Thyroid gland (tissue), 4 donors: ENCODE results near the gene FHIT. TPM values are rescaled to one million over a fixed set of nuclear protein-coding genes. Genes with fewer than 3 reads are reported as not detected.

Source experiments
- DNase-seq, 2 donors: peaks; one replicate each; pipeline ENCODE4 v3.0.0-alpha.2; 2019
- H3K27ac ChIP-seq, 3 donors: fragments of 200-600 bp; sonication (generic); 1 replicate in 2 of 3; 2 replicates in 1 of 3; pipeline ENCODE4 v1.5.1; 2016 to 2019; ENCODE audit warnings: mild to moderate bottlenecking in 1 of 3, moderate library complexity in 1 of 3
- H3K27me3 ChIP-seq: fragments of 200-600 bp; sonication (generic); one replicate; pipeline ENCODE4 v1.5.1; 2019
- H3K36me3 ChIP-seq, 2 donors: fragments of 200-600 bp; sonication (generic); one replicate each; pipeline ENCODE4 v1.5.1; 2016 to 2019
- H3K4me1 ChIP-seq, 2 donors: fragments of 200-600 bp; sonication (generic); one replicate each; pipeline ENCODE4 v1.5.1; 2017 to 2019
- H3K4me3 ChIP-seq, 3 donors: fragments of 200-600 bp; sonication (generic); replicated peaks in 1 of 3; 1 replicate in 2 of 3; 2 replicates in 1 of 3; pipeline ENCODE4 v1.5.1; 2016; ENCODE audit warnings: mild to moderate bottlenecking in 1 of 3
- H3K9me3 ChIP-seq: fragments of 200-600 bp; sonication (generic); one replicate; pipeline ENCODE4 v1.5.1; 2017
- POLR2A ChIP-seq, 2 donors: fragments of 450-650 bp; IDR thresholded peaks; one replicate each; pipeline ENCODE4 v1.6.1; 2017; ENCODE audit warnings: antibody characterized with exemption in 2 of 2, mild to moderate bottlenecking in 2 of 2, moderate library complexity in 1 of 2
- WGBS, 2 donors: methylation state at CpG; one replicate each; pipeline ENCODE4 v1.1.5; 2017; 5-methylcytosine and 5-hydroxymethylcytosine counted together
- intact Hi-C: fragments of 100-400 bp; cut with DNase I; formaldehyde crosslinking; loops from one replicate; pipeline ENCODE4 v1.15.1; 2023
- total RNA-seq, 4 donors: library from RNA; depleted of rRNA; stranded (reverse); fragments of >200 nt; gene quantifications; one replicate each; pipeline ENCODE4 v1.2.3, GENCODE V29; 2016
- TF ChIP-seq, protein P1 (sequence below), 6 experiments: fragments of 200-600 bp in 3 of 6; fragments of 450-650 bp in 3 of 6; sonication (generic) in 3 of 6; IDR thresholded peaks; one replicate each; pipeline ENCODE4 v1.5.1; 2016 to 2019; ENCODE audit warnings: antibody characterized with exemption in 6 of 6, mild to moderate bottlenecking in 2 of 6, inconsistent platforms in 1 of 6, moderate library complexity in 1 of 6

The FHIT gene
- total RNA-seq, 4 donors from 2014 or later, result 12.2 to 18.9 (median 16.2) TPM

DNA sequence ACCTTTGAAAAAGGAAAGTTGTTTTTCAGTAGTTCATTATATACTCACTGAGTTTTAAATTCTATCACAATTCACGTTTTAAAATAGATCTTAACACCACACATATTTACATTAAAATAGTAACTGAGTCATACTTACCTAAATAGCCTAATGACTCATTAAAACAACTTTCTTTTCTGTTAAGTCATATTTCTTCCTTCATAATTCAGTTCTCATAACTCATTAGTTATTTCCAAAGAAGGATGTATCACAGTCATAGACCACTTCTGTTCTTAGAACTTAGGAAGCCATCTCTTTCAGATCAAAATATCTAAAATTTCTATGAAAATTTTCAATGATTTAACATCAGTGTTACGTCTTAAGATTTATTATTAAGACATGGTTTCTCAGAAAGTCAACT is 885.9 kb downstream of the FHIT start:
- H3K4me3 ChIP-seq, result no peak overlapping the region
- no peak overlapping the region for H3K27ac ChIP-seq
- H3K9me3 ChIP-seq, result no peaks in the 10 kb centered on the region

DNA sequence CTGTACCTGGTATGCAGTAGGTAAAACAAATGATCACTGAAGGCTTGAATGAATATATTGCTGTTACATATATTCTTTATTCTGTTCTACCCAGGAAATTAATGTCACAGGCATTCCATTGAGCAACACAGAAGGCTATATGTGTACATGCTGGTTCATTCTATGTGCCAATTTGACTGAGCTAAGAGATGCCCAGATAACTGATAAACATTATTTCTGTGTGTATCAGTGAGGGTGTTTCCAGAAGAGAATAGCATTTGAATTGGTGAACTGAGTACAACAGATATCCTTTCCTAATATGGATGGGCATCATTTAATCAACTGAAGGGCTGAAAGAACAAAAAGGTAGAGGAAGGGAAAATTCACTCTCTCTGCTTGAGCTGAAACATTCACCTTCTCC is 886.8 kb downstream of the FHIT start:
- no peaks in the 10 kb centered on the region for H3K27me3 ChIP-seq
- no peak for TF ChIP-seq POLR2A (IDR thresholded peaks at IDR 0.05)
- TF ChIP-seq, protein P1, sequence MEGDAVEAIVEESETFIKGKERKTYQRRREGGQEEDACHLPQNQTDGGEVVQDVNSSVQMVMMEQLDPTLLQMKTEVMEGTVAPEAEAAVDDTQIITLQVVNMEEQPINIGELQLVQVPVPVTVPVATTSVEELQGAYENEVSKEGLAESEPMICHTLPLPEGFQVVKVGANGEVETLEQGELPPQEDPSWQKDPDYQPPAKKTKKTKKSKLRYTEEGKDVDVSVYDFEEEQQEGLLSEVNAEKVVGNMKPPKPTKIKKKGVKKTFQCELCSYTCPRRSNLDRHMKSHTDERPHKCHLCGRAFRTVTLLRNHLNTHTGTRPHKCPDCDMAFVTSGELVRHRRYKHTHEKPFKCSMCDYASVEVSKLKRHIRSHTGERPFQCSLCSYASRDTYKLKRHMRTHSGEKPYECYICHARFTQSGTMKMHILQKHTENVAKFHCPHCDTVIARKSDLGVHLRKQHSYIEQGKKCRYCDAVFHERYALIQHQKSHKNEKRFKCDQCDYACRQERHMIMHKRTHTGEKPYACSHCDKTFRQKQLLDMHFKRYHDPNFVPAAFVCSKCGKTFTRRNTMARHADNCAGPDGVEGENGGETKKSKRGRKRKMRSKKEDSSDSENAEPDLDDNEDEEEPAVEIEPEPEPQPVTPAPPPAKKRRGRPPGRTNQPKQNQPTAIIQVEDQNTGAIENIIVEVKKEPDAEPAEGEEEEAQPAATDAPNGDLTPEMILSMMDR (IDR thresholded peaks at IDR 0.05), result no peak
- H3K4me1 ChIP-seq, result no peaks in the 10 kb centered on the region
- no peak for DNase-seq
- no peaks in the 10 kb centered on the region for H3K36me3 ChIP-seq
- no peak overlapping the region for H3K27ac ChIP-seq
- H3K4me3 ChIP-seq, result no peak overlapping the region
- intact Hi-C loops, result no loop called here
- H3K9me3 ChIP-seq, result no peaks in the 10 kb centered on the region

More for the DNA sequence above, 885.9 kb downstream of the FHIT start:
- Histone ChIP-seq H3K4me1 (no peaks in the 10 kb centered on the region), H3K36me3 (no peaks in the 10 kb centered on the region), H3K27me3 (no peaks in the 10 kb centered on the region)
- intact Hi-C loops, result no loop called here
- 0 to 2% methylated on average over 2 of the region's 2 CpGs for WGBS, 2 donors
- no peak for TF ChIP-seq POLR2A (IDR thresholded peaks at IDR 0.05)
- TF ChIP-seq, protein P1 (IDR thresholded peaks at IDR 0.05), result no peak
- no peak for DNase-seq

DNA sequence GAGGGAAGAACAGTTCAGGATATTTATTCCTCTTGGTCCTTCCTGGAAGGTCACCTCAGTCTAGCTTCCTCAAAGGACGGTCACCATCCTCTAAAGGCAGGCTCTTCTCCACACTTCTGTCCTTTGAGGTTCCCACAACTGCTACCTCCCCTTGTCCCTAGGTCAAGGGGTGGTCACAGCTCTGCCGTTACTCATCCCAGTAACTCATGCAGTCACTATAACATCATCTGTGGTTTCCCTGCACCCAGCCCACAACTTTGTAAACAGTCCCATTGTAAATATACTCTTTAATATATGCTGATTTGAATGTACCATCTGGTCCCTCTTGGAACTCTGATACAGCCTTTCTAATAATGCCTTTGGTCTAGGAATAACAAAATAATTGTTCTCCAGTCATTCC is 887.4 kb downstream of the FHIT start:
- H3K27me3 ChIP-seq, result no peaks in the 10 kb centered on the region
- WGBS, 2 donors, result 96 to 98% methylated on average over 2 of the region's 2 CpGs
- TF ChIP-seq, protein P1 (IDR thresholded peaks at IDR 0.05), result no peak
- TF ChIP-seq POLR2A (IDR thresholded peaks at IDR 0.05), result no peak
- H3K4me1 ChIP-seq, result no peaks in the 10 kb centered on the region
- intact Hi-C loops, result no loop called here
- no peak for DNase-seq
- no peak overlapping the region for H3K4me3 ChIP-seq
- H3K36me3 ChIP-seq, result no peaks in the 10 kb centered on the region
- no peaks in the 10 kb centered on the region for H3K9me3 ChIP-seq
- H3K27ac ChIP-seq, result no peak overlapping the region

DNA sequence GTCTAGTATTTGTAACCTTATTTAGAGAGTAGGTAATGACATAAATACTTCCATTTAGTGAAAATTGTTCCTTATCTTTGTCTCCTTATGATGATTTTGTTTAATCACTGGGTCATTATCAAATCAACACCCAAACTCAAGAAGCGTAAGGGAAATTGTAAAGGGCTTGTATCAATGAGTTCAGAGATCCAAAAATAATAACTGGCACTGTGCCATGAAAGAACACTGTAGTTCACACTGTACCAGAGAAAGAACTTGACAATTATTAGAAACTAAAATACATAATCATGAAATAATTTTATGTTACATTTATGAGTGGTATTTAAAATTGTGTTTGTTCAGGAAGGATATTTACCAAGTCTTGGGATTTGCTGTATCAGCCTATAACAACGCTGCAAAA is 895.4 kb downstream of the FHIT start:
- intact Hi-C loops, result no loop called here
- H3K4me3 ChIP-seq, result no peak overlapping the region
- no peaks in the 10 kb centered on the region for H3K27me3 ChIP-seq
- no peaks in the 10 kb centered on the region for H3K4me1 ChIP-seq
- no peaks in the 10 kb centered on the region for H3K36me3 ChIP-seq
- H3K27ac ChIP-seq, result no peak overlapping the region
- H3K9me3 ChIP-seq, result no peaks in the 10 kb centered on the region
- TF ChIP-seq, protein P1 (IDR thresholded peaks at IDR 0.05), result no peak
- no peak for TF ChIP-seq POLR2A (IDR thresholded peaks at IDR 0.05)
- no peak for DNase-seq
- 47 to 93% methylated on average over 2 of the region's 2 CpGs for WGBS, 2 donors

DNA sequence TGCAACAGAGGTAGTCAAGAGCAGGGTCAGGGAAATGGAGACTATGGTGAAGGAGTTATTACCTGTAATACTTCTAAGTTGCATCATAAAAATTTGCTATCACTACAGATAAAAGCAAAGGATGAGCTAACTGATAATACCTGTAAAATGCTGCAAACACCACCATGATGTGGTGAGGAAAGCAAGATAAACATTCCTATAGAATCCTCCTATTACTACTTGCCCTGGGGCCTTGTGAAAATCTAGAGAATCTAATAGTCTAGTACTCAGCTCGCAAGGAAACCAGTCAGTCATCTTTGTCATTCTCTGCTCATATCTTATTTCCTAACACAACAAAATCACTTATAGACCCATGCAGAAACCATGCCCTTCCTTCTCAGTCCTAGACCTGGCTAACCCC is 899.8 kb downstream of the FHIT start:
- Histone ChIP-seq H3K36me3 (no peaks in the 10 kb centered on the region), H3K27me3 (no peaks in the 10 kb centered on the region), H3K4me3 (no peak overlapping the region), H3K4me1 (no peaks in the 10 kb centered on the region), H3K27ac (no peak overlapping the region), H3K9me3 (no peaks in the 10 kb centered on the region)
- no peak for DNase-seq
- TF ChIP-seq, protein P1 (IDR thresholded peaks at IDR 0.05), result no peak
- no peak for TF ChIP-seq POLR2A (IDR thresholded peaks at IDR 0.05)
- intact Hi-C loops, result no loop called here
- 88 to 97% methylated on average over 1 of the region's 1 CpG for WGBS, 2 donors
